NOMO-1 treated with DMSO at 0.1 percent for 48 hours (cell line): ENCODE data around the gene OR6V1.

ENCODE experiments used
- DNase-seq: peaks from one replicate; lab custom pipeline; 2025; ENCODE audit not compliant: unreplicated experiment; lab: John Stamatoyannopoulos, UW

The OR6V1 gene

GRCh38 chr7:143052041-143052440, at the start of gene OR6V1:
Gene OR6V1 (plus strand): TSS chr7:143052341. CDS start chr7:143052341, 0 bp downstream.
- DNase-seq = no peak

DNA sequence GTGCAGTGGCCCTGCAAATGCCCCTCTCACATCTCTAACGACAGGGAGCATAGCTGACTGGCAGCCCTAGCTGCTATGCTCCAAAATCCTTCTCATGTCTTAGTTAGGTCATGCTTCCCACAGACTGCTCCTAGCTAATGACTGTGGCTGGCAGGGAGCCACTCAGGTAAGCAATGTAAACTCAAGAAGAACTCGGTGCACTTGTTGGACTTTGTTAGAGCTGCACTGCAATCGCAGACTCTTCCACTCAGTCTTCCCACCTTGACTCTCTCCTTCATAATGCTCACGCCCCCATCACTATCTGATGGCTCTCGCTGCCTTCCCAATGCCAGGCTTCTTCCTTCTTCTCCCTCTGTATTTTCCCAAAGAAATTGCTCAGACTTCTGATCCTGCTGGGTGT, 49.2 kb upstream of the OR6V1 start:
- no peak for DNase-seq

DNA sequence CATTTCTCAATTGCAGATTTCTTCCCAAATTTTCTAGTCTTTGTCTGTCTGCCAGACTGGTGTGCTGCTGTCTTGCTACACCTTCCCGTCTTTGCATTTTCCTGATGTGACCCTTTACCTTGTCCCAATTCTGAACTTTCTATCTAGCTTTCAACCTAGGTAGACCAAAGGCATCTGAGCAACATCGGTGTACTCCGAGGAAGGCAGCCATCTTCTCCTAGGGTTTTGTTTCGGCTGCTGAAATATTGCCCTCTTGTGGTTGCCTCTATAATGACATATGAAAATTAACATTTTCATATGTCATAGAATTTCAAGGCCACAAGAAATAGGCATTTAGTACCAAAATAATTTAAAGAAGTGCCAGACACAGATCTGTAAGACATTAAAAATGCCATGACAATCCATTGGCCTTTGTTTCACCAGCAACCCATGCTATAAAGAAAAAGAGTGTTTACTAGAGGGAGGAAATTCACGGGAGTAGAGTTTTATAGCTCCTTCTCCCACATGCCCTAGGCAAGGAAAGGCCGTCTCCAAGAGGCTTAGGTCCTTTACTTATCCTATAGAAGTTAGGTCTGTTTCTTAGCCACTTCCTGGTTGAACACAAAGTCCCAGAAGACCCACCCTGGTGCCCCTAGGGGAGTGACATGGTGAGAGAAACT, 48.6 kb upstream of the OR6V1 start:
- peak; percentile 53 for DNase-seq

DNA sequence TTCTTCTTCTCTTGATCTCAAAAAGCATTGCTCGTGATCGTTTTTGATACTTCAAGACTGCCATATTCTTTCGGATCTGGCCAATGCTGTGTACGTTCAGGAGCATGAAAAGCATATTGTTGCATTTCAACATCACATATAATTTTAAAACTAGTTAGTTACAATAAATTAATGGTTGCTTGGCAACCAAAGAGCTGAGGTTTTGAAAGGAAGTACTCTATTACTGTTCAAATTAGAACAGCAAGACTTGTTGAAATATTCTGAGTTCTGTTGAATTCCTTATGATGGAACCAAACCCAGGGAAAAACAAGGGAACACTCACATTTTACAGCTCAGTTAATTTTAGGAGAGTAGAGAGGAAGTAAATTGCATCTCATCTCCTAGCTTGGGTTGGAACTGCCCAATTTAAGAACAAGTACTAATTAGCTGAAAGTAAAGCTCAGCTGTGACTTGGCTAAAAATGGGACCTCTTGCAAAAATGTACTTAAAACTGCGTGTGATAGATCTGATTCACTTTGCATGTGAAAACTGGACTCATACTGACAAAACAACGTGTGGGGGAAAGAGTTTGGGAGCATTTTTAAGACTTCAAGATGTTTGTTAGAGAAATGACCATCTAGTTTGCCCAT, 46.4 kb upstream of the OR6V1 start:
- DNase-seq = peak; percentile 28

DNA sequence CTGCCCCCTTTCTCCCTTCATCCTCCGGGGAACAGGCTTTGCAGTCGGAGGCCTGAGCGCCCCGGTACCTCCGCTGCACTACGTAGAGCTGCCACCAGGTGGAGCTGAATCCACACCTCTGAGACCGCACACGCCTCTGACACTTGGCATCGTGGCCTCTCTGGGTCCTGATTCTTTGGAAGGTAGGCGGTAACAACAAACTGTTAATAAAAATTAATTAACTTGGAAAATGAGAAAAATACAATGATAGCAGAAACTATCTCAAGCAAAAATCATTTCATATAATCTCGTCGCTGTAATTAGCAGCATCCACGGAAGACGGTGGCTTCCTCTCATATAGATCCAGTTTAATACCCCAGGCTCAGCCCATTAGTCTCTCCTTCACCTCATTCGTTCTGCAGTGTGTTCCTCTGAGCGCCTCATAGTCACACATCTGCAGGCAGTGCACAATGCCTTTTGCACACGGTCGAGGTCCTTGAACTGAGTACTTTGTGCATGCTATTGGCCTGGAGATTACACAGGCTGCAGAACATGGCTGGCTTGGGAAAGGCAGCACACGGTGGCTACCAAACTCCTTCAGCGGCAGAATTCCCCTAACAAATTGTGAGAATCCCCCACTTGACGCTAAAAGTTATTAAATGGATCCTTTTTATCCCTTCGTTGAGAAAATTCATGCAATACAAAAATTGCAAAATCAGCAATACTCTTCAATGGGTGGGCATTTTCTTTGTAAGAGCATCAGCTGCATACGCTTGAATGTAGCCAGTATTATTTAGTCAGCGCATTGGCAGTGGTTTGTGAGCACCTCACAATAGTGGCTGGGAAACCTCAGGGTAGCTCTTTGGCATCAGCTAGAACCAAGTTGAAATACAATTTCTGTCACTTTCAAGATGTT, 43.9 kb upstream of the OR6V1 start:
- peak; percentile 23 for DNase-seq

- no peak for DNase-seq
These were observed 40.1 kb upstream of the OR6V1 start for GRCh38 chr7:143012001-143012400.

- no peak for DNase-seq
These were observed 39.7 kb upstream of the OR6V1 start for GRCh38 chr7:143012409-143012808.

DNA sequence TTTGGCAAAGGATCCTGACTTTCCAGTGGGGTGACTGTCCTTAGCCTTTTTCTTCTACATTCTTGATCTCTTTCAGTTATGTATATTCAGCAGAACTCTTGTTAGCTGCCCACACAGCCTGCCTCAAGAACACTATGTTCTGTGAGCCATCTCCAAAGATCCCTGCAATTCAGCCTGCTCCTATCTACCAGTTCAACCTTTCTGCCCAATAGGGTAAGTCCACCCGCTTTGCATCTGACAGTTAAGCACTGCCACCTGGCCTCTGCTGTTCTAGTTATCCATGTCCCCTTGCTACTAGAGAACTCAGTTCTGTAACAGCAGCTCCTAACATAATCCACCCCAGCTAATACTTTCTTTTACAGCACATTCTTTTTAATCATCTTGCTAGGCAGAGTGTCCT, 38.7 kb upstream of the OR6V1 start:
- DNase-seq = no peak

- DNase-seq = no peak
These were observed 38.2 kb upstream of the OR6V1 start for GRCh38 chr7:143013893-143014292.

GRCh38 chr7:143015084-143015483, 37.1 kb upstream of the OR6V1 start:
- DNase-seq = no peak

DNA sequence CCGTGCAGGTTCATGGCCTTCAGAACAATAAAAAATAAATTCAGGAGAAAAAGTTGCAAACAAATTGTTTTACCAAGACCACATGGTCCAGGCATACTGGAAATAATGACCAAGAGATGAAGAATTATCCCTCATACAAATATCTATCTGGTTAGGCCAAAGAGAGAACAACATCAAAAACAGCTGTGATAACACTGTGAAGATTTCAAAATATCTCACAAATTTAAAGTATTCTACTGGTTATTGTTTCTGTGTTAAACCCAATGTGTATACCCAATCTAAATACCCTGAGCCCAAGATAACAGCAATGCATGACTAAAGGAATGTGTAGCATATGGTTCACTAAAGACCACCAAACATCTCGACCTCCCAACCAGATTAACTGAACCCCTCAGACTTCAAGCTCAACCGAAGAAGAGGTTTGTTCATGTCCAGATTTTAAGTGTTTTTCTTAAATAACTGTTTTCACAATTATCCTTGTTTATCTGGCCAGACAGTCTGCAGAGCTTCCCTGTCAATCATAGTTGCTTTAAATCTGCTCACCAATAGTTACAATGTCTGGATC, 36.1 kb upstream of the OR6V1 start:
- no peak for DNase-seq

DNA sequence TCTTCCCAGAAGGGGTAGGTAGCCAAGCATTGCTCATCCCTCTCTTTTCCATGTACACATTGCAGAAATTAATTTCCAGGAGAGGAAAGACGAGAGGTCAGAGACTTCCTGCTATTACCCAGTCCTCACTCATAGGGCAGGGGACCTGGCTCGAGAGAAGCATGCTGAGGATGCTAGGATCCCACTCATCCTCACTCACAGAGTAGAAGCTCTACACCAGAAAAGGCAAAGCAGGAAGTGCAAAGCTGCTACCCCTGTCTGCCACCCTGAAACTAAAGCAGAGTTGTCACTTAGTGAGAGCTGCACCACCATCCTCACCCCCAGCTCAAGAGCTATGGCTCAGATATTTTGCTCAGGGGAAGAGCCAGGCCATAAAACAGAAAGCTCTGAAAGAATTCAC, 35.1 kb upstream of the OR6V1 start:
- DNase-seq = no peak

DNA sequence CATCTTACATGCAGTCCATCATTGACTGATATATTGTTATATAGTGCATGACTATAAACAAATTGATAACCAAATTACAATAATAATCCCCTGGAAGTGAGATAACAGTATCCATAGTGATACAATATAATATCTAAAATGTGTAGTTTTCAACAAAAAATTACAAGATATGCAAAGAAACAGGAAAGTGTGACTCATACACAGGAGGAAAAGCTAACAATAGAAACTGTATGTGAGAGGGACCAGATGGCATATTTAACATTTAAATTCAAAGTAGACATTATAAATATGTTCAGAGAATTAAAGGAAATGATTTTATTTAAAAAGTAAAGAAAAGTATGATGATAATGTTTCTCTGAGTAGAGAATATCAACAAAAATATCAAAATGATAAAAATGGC, 33.2 kb upstream of the OR6V1 start:
- DNase-seq = no peak

GRCh38 chr7:143023047-143023446, 29.1 kb upstream of the OR6V1 start:
- no peak for DNase-seq

- no peak for DNase-seq
These were observed 26.8 kb upstream of the OR6V1 start for GRCh38 chr7:143025371-143025770.

DNA sequence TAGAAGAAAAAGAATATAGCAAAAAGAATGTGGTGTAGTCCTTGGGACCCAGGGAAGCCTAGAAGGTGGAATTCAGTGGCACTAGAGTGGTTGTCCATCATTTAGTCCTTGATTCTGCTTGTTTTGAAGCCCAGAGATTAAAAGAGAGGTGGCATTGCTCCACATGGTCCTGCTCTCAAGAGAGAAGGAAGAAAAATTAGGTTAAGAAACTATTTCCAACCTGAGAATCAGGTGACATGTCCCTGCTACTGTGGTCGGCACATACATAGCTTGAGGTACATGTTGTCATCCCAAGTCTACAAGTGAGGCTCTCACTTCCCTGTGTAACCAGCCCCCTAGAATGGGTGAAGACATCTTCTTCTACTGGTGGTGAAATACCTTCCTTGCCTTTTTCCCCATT, 25.1 kb upstream of the OR6V1 start, which contains the start of gene OR9A2:
OR9A2 (minus strand) TSS at position 101 of the 400 bp plus-strand sequence; CDS start at position 101, 0 bp downstream.
- DNase-seq = no peak

DNA sequence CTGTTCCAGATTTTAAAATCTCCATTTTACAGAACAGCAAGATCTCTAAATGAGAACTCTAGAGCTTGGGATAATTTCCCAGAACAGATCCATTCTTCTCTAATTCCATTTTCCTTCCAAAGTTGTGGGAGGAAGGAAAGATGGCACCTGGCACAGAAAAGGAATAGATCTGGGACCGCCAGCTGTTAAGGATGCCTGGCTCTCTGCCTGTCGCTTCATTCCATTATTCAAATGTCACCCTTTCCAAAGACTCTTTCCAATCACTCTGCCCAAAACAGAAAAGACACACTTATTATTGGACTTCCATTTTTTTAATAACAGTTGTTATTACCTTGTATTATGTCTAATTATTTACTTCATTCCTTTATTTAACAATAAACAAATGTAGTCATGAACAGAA, 24.5 kb upstream of the OR6V1 start:
- DNase-seq = no peak

DNA sequence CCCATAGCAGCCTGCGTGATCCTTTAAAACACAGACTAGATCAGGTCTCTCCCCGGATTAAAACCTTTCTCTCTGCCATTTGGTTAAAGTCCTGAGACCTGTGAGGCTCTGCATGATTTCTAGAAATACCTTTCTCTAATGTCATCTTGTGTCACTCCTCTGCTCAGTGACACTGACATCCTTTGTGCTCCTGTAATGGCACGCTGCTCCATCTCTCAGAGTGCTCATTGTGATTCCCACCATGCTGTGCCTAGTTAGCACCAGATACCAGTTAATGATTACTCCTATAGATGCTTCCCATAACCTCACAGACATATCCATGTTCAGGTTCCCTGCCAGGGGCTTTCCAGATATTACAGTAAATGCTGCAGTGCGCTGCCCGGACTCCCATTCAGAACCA, 13.5 kb upstream of the OR6V1 start:
- no peak for DNase-seq

DNA sequence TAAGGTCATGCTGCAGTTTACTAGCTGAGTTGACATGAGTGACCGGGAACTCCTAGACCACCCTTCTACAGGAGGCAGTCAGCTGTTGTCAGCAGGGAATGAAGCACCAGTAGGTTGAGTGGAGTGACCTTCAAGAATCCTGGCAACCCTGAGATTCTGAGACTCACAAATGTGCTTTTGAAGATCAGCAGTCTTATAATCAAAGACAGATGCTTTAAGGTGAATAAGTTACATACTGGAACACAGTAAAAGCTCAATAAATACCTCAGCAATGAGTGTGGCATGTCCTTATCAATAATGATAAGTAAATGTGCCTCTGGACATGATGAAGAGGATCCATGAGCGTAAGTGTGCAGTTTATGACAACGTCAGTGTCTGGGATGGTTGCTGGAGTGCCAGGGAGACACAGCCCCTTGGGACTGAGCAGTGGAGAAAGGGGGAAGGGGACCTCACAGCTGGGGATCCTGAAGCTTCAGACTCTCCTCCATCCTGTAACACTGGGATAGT, 11.9 kb upstream of the OR6V1 start:
- DNase-seq = no peak

GRCh38 chr7:143041346-143041745, 10.8 kb upstream of the OR6V1 start:
- no peak for DNase-seq

DNA sequence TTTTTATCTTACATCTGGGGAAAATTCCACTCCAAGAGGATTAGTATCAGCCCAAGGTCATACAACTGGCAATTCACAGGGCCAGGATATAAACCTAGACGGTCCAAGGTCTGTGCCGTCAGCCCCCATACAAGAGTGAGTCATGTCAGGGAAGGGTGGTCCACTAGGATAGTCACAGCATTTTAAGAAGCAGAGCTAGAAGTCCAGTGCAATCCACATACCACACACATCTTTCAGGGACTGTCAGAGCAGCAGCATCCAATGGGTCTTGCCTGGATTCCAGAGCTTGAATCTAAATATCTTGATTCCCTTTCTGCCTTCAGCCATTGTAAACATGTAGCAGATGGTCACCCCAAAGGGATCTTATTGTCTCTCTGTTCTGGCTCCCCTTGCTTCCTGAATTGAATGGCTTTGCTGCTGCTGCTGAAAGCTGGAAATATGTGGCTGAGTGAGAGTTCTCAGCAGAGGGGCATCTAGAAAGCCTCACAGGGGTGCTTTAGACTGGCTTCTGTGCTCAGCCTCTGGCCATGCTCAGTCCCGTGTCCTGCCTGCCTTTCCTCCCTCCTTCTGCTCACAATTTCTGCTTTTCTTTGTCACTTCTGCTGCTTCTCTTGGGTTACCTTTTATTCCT, 9.9 kb upstream of the OR6V1 start:
- no peak for DNase-seq
